ENCODE measurements around the gene TMEM245.

DNA sequence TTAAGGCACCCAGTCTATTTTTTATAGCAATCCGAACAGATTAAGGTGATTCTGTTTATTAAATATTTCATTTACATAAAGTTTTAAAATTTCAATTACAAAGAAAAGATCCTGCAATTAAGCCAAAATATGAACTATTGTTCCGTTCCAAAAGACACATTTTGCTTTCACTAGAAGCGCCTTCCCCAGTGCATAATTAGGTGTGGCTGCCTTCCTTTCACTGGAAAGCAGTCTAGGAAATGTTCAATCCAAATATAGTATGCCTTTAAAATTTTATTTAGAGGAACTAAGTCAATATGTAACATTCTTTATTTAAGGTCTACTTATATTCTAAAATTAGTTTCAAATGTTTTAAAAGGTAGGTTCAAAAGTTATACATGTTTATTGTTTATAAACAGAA is 114.1 kb downstream of the TMEM245 start:
- TF ChIP-seq, protein P1, sequence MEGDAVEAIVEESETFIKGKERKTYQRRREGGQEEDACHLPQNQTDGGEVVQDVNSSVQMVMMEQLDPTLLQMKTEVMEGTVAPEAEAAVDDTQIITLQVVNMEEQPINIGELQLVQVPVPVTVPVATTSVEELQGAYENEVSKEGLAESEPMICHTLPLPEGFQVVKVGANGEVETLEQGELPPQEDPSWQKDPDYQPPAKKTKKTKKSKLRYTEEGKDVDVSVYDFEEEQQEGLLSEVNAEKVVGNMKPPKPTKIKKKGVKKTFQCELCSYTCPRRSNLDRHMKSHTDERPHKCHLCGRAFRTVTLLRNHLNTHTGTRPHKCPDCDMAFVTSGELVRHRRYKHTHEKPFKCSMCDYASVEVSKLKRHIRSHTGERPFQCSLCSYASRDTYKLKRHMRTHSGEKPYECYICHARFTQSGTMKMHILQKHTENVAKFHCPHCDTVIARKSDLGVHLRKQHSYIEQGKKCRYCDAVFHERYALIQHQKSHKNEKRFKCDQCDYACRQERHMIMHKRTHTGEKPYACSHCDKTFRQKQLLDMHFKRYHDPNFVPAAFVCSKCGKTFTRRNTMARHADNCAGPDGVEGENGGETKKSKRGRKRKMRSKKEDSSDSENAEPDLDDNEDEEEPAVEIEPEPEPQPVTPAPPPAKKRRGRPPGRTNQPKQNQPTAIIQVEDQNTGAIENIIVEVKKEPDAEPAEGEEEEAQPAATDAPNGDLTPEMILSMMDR (IDR thresholded peaks at IDR 0.05), result no peak
- TF ChIP-seq POLR2AphosphoS5 (IDR thresholded peaks at IDR 0.05; ENCODE audit: low read depth, low read length), result no peak

Data from Panc1 (cell line).